ENCODE results near the gene ARHGEF40. TPM values are rescaled to one million over a fixed set of nuclear protein-coding genes. Genes with fewer than 3 reads are reported as not detected.
A peak's percentile ranks its signal among the peaks of the same experiment; 100 is the strongest.

The ARHGEF40 gene
- total RNA-seq, 1 experiment from 2014 or later: 74.2 TPM

DNA sequence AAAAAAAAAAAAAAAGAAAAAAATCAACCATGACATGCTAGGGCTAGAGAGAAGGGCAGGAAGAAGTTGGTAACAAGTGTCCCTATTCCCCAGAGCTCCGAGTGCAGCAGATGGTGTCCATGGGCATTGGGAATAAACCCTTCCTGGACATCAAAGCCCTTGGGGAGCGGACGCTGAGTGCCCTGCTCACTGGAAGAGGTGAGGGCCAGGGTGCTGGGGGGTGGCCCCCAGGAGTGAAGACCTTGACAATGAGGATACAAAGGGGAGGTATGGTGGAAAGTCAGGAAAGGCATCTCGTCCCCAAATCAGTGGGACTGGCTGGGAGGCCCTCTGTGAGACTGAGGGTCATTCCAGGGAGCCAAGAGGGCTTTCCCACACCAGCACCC lies 16.8 kb downstream of the ARHGEF40 start (continued):
- TF ChIP-seq HMGA2 (CRISPR knock-in tag; IDR thresholded peaks at IDR 0.05): no peak
- TF ChIP-seq, protein P1, sequence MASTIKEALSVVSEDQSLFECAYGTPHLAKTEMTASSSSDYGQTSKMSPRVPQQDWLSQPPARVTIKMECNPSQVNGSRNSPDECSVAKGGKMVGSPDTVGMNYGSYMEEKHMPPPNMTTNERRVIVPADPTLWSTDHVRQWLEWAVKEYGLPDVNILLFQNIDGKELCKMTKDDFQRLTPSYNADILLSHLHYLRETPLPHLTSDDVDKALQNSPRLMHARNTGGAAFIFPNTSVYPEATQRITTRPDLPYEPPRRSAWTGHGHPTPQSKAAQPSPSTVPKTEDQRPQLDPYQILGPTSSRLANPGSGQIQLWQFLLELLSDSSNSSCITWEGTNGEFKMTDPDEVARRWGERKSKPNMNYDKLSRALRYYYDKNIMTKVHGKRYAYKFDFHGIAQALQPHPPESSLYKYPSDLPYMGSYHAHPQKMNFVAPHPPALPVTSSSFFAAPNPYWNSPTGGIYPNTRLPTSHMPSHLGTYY (CRISPR knock-in tag; IDR thresholded peaks at IDR 0.05): no peak

DNA sequence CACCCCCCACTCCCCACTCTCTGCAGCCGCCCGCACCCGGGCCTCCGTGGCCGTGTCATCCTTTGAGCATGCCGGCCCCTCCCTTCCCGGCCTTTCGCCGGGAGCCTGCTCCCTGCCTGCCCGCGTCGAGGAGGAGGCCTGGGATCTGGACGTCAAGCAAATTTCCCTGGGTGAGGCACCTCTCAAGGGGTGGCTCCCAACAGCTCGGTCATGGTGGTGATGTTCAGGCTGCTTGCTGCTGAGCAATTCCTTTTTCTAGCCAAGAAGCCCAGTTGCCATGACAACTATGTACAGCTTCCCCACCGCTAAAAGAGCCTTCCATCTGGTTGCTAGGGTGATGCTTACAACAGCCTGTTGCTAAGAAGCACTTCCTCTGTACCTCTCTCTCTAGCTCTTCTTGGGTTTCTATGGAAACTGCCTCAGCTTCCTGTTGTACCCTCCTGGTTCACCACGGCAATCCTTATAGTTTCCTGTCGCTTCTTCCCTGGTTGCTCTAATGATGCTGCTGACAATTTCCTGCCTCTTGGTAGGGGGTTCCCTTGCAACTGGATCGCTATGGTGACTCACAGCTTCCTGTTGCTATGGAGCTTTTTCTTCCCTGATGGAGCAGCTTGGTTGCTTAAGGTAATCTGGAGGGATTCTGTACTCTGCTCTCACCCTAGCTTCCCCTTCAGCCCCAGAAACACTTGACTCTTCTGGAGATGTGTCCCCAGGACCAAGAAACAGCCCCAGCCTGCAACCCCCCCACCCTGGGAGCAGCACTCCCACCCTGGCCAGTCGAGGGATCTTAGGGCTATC lies 17.4 kb downstream of the ARHGEF40 start:
- Mint-ChIP-seq H3K9me3 (no peaks in the 10 kb centered on the region), H3K4me3 (no peak overlapping the region), H3K27me3 (ENCODE audit: low read depth) (no peaks in the 10 kb centered on the region), H3K36me3 (peaks cover 65% of the 10 kb centered on the region), H3K4me1 (peaks cover 28% of the 10 kb centered on the region), H3K27ac (0 out of 2 replicates have a peak overlapping the region, but pooled peaks have one; percentile 72)
- TF ChIP-seq EMX1 (CRISPR knock-in tag; IDR thresholded peaks at IDR 0.05) (0 out of 2 replicates have a peak, but pooled peaks have one; percentile 57), MYBL2 (CRISPR knock-in tag; IDR thresholded peaks at IDR 0.05) (no peak), ZNF671 (CRISPR knock-in tag; IDR thresholded peaks at IDR 0.05) (no peak), SP1 (CRISPR knock-in tag; conservative IDR thresholded peaks at IDR 0.05) (no peak)
- TF ChIP-seq, protein P2, sequence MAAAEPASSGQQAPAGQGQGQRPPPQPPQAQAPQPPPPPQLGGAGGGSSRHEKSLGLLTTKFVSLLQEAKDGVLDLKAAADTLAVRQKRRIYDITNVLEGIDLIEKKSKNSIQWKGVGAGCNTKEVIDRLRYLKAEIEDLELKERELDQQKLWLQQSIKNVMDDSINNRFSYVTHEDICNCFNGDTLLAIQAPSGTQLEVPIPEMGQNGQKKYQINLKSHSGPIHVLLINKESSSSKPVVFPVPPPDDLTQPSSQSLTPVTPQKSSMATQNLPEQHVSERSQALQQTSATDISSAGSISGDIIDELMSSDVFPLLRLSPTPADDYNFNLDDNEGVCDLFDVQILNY (CRISPR knock-in tag; IDR thresholded peaks at IDR 0.05): no peak
- TF ChIP-seq, protein P3, sequence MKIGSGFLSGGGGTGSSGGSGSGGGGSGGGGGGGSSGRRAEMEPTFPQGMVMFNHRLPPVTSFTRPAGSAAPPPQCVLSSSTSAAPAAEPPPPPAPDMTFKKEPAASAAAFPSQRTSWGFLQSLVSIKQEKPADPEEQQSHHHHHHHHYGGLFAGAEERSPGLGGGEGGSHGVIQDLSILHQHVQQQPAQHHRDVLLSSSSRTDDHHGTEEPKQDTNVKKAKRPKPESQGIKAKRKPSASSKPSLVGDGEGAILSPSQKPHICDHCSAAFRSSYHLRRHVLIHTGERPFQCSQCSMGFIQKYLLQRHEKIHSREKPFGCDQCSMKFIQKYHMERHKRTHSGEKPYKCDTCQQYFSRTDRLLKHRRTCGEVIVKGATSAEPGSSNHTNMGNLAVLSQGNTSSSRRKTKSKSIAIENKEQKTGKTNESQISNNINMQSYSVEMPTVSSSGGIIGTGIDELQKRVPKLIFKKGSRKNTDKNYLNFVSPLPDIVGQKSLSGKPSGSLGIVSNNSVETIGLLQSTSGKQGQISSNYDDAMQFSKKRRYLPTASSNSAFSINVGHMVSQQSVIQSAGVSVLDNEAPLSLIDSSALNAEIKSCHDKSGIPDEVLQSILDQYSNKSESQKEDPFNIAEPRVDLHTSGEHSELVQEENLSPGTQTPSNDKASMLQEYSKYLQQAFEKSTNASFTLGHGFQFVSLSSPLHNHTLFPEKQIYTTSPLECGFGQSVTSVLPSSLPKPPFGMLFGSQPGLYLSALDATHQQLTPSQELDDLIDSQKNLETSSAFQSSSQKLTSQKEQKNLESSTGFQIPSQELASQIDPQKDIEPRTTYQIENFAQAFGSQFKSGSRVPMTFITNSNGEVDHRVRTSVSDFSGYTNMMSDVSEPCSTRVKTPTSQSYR (CRISPR knock-in tag; IDR thresholded peaks at IDR 0.05): no peak
- DNase-seq (ENCODE audit: low spot score) (peak; percentile 34), ATAC-seq (peak; percentile 52)
- POLR2A ChIA-PET: interaction anchor here (0.8 to 2.1 kb wide), 6 partner anchors 10 to 48 kb away, joined by 3 to 23 read pairs (median 4); partner anchors contain the start of gene ARHGEF40
- CTCF ChIA-PET: interaction anchor here (0.9 to 7.9 kb wide), 8 partner anchors 17 to 116 kb away, joined by 3 to 132 read pairs (median 14); partner anchors contain the start of gene ARHGEF40

DNA sequence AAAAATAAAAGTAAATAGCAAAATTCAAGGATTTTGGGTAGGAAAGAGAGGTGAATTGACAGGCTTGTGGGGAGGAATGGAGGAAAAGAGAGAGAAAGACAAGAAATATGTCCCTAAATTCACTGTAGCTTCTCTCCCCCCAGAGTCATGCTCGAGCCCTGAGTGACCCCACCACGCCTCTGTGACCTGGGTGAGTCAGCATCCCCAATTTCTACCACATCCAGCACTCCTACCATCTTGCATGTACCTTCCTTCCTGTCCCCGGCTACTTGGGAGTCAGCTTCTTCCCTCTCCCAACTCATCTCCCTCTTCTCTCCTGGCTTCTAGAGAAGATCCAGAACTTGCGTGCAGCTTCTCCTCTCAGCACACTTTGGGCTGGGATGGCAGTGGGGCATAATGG lies 18.6 kb downstream of the ARHGEF40 start:
- H3K27me3 Mint-ChIP-seq (ENCODE audit: low read depth): no peaks in the 10 kb centered on the region
- CTCF ChIA-PET: interaction anchor here (2.0 to 7.9 kb wide), 6 partner anchors 9 to 74 kb away, joined by 5 to 132 read pairs (median 43); partner anchors contain the start of genes ARHGEF40 and ZNF219
- H3K27ac Mint-ChIP-seq: no peak overlapping the region; the same call in 1 of the 2 replicates
- no peak for DNase-seq (ENCODE audit: low spot score)
- no peak overlapping the region for H3K4me3 Mint-ChIP-seq
- TF ChIP-seq FOXK1 (CRISPR knock-in tag; IDR thresholded peaks at IDR 0.05) (no peak), ZNF317 (CRISPR knock-in tag; IDR thresholded peaks at IDR 0.05; ENCODE audit: borderline replicate concordance, low read depth) (no peak), SP1 (CRISPR knock-in tag; conservative IDR thresholded peaks at IDR 0.05) (no peak), GABPB1 (CRISPR knock-in tag; IDR thresholded peaks at IDR 0.05) (no peak), ZNF121 (CRISPR knock-in tag; IDR thresholded peaks at IDR 0.05) (no peak), GRHL2 (CRISPR knock-in tag; IDR thresholded peaks at IDR 0.05; ENCODE audit: insufficient replicate concordance, severe bottlenecking) (no peak), ATF1 (CRISPR knock-in tag; IDR thresholded peaks at IDR 0.05) (no peak), NR2C2 (CRISPR knock-in tag; IDR thresholded peaks at IDR 0.05) (no peak)
- TF ChIP-seq, protein P4, sequence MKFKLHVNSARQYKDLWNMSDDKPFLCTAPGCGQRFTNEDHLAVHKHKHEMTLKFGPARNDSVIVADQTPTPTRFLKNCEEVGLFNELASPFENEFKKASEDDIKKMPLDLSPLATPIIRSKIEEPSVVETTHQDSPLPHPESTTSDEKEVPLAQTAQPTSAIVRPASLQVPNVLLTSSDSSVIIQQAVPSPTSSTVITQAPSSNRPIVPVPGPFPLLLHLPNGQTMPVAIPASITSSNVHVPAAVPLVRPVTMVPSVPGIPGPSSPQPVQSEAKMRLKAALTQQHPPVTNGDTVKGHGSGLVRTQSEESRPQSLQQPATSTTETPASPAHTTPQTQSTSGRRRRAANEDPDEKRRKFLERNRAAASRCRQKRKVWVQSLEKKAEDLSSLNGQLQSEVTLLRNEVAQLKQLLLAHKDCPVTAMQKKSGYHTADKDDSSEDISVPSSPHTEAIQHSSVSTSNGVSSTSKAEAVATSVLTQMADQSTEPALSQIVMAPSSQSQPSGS (CRISPR knock-in tag; IDR thresholded peaks at IDR 0.05; ENCODE audit: borderline replicate concordance, low read depth): no peak
- TF ChIP-seq, protein P5, sequence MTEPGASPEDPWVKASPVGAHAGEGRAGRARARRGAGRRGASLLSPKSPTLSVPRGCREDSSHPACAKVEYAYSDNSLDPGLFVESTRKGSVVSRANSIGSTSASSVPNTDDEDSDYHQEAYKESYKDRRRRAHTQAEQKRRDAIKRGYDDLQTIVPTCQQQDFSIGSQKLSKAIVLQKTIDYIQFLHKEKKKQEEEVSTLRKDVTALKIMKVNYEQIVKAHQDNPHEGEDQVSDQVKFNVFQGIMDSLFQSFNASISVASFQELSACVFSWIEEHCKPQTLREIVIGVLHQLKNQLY (CRISPR knock-in tag; IDR thresholded peaks at IDR 0.05): no peak
- TF ChIP-seq, protein P3 (CRISPR knock-in tag; IDR thresholded peaks at IDR 0.05): no peak
- peaks cover 67% of the 10 kb centered on the region for H3K36me3 Mint-ChIP-seq
- POLR2A ChIA-PET: interaction anchor here (2.1 kb wide), 1 partner anchor 18 kb away, joined by 23 read pairs; the partner anchor contains the start of gene ARHGEF40
- peaks cover 40% of the 10 kb centered on the region for H3K4me1 Mint-ChIP-seq
- ATAC-seq: no peak
- no peaks in the 10 kb centered on the region for H3K9me3 Mint-ChIP-seq

All from WTC11 (cell line).